DMS79 treated with DMSO at 0.1 percent for 48 hours (cell line): ENCODE results near the gene APBA3.
"Not testable (repeated sequence)": the region's sequence is repeated elsewhere in the genome, so short reads cannot be mapped to it uniquely, and the experiment has no call there.

ENCODE experiments used
- DNase-seq: peaks from one replicate; lab custom pipeline; 2025; lab: John Stamatoyannopoulos, UW

APBA3 gene

GRCh38 chr19:3771000-3771905, 9.8 kb upstream of the APBA3 start:
- DNase-seq, result no peak

- DNase-seq, result no peak
Observed at GRCh38 chr19:3770136-3770999, 8.9 kb upstream of the APBA3 start.

GRCh38 chr19:3769494-3769893, 8.0 kb upstream of the APBA3 start:
- no peak for DNase-seq

GRCh38 chr19:3768748-3769099, 7.2 kb upstream of the APBA3 start:
- no peak for DNase-seq

GRCh38 chr19:3768015-3768747, 6.7 kb upstream of the APBA3 start:
- DNase-seq, result no peak

GRCh38 chr19:3767050-3767449, 5.6 kb upstream of the APBA3 start:
- DNase-seq, result no peak

GRCh38 chr19:3766520-3766919, 5.0 kb upstream of the APBA3 start:
- DNase-seq, result no peak

GRCh38 chr19:3765757-3766156, 4.3 kb upstream of the APBA3 start:
- DNase-seq, result not testable (repeated sequence)

- no peak for DNase-seq
Observed at GRCh38 chr19:3765121-3765520, 3.6 kb upstream of the APBA3 start.

- DNase-seq, result peak; percentile 96
Observed at GRCh38 chr19:3762501-3763459, 1.3 kb upstream of the APBA3 start, which contains the start of gene MRPL54. Gene MRPL54, plus strand, starts transcription at chr19:3762682. Its CDS starts 19 bp downstream, at chr19:3762701.

- no peak for DNase-seq
Observed at GRCh38 chr19:3762130-3762473, 610 bp upstream of the APBA3 start.

- no peak for DNase-seq
Observed at GRCh38 chr19:3760871-3761361, 576 bp downstream of the APBA3 start.

- no peak for DNase-seq
Observed at GRCh38 chr19:3759482-3760254, 1.8 kb downstream of the APBA3 start.

- DNase-seq, result not testable (repeated sequence)
Observed at GRCh38 chr19:3758297-3758696, 3.2 kb downstream of the APBA3 start.

- DNase-seq, result not testable (repeated sequence)
Observed at GRCh38 chr19:3757705-3758104, 3.8 kb downstream of the APBA3 start.

- no peak for DNase-seq
Observed at GRCh38 chr19:3753631-3754410, 7.7 kb downstream of the APBA3 start.

- DNase-seq, result no peak
Observed at GRCh38 chr19:3752492-3752891, 9.0 kb downstream of the APBA3 start.

GRCh38 chr19:3751236-3751635, 10.3 kb downstream of the APBA3 start:
- no peak for DNase-seq

- no peak for DNase-seq
Observed at GRCh38 chr19:3750211-3750610, 11.3 kb downstream of the APBA3 start.
